ENCODE results near the gene C6orf52.

GRCh38 chr6:10719964-10720264 is 25.5 kb upstream of the C6orf52 start:
- TF ChIP-seq CTCF (IDR thresholded peaks at IDR 0.05) = no peak
- TF ChIP-seq POLR2AphosphoS5 (IDR thresholded peaks at IDR 0.05; ENCODE audit: low read depth, low read length) = no peak
- no peak for TF ChIP-seq SIN3A (IDR thresholded peaks at IDR 0.05; ENCODE audit: borderline replicate concordance, insufficient read depth, low read depth, low read length)
- TF ChIP-seq TCF7L2 (IDR thresholded peaks at IDR 0.05; ENCODE audit: low read depth, low read length) = no peak

All from Panc1 (cell line).